NCI-H510A treated with DMSO at 0.1 percent for 48 hours (cell line): ENCODE results near the gene SFI1.
"Not testable (repeated sequence)": the region's sequence is repeated elsewhere in the genome, so short reads cannot be mapped to it uniquely, and the experiment has no call there.

ENCODE experiments used
- DNase-seq: peaks from one replicate; lab custom pipeline; 2025; lab: John Stamatoyannopoulos, UW

SFI1 gene

GRCh38 chr22:31496007-31496734, at the start of gene SFI1:
Gene SFI1 (plus strand): TSS chr22:31496536. CDS start chr22:31508285, 11,749 bp downstream.
- peak; percentile 48 for DNase-seq

DNA sequence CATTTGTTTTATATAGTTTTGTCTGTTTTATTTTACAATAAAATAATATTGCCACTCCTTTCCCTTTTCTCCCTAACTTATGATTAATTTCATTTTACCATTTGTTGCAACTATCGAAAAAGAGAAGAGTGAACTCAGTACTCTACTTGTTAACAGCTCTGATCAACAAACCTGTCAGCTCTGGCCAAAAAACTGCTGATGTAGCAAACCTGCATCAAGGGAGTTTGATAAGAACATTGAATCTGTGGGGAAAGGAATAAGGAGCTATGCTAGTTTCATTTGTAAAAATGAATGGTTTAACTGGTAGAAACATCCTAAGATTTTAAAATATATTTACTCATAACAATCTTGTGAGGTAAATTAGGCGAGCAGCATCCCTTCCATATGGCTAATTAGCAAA, 49.6 kb upstream of the SFI1 start:
- DNase-seq: no peak

- no peak for DNase-seq
Measured at GRCh38 chr22:31447337-31447736, 49.0 kb upstream of the SFI1 start.

DNA sequence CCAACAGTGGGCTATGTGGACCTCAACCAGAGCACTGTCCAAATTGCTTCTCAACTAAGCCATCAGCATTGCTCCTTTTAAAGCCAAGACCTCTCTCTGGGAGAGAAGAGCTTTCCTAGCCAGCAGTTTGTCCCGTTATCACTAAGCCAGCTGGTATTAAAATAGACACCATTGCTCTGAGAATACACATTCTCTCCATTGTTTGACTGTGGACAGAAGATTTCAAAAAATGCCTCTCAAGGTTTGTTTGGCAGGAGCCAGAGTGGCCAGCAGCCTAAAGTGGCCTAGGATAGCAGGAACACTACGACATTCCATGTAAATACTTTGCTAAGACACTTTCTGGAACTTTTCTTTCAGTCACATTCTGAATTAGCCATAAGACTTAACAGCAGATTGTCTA, 48.0 kb upstream of the SFI1 start:
- no peak for DNase-seq

- no peak for DNase-seq
Measured at GRCh38 chr22:31449506-31449905, 46.8 kb upstream of the SFI1 start.

- DNase-seq: peak; percentile 32
Measured at GRCh38 chr22:31451709-31452571, 44.4 kb upstream of the SFI1 start.

GRCh38 chr22:31461699-31462098, 34.6 kb upstream of the SFI1 start:
- no peak for DNase-seq

DNA sequence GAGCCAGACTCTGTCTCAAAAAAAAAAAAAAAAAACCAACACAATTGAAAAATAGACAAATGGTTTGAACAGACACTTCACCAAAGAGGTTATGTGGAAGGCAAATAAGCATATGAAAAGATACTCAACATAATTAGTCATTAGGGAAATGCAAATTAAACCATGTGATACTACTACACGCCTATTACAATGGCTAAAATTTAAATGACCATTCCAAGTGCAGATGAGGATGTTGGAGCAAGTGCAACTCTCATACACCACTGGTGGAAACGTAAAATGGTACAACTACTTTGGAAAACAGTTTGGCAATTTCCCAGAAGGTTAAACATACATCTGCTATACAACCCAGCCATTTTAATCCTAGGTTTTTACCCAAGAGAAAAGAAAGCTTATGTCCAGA, 31.0 kb upstream of the SFI1 start:
- no peak for DNase-seq

- no peak for DNase-seq
Measured at GRCh38 chr22:31474743-31475142, 21.6 kb upstream of the SFI1 start.

DNA sequence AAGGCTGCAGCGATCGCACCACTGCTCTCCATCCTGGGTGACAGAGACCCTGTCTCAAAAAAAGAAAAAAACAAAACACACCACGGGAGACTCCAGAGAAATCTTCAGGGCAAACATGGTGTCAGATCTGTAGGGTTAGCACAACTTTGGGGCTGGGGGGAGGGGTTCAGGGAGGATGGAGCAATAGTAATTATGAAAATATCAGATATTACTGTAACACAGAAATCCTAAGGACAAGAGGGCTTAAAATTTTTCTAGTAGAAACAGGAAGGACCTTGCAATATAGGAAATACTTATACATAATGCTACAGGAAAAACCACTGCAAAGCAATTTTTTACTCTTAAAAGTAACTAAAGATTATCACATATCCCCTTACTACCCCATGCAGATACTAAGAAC, 20.5 kb upstream of the SFI1 start:
- no peak for DNase-seq

DNA sequence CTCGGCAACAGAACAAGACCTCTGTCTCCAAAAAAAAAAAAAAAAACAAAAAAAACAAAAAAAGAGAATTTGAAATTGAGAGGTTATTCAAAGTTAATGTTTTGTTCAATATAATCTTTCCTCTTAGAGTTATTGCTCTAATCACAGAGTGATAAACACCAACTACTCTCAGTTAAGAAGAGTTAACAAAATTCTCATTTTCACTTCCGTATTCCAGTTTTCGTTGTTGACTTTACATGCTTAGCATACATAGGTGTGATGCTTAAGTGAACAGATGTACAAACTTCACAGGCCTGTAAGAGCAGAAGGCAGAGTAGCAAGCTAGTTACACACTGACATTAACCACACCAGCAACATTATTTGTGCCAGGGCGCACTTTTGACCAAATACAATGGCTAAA, 19.0 kb upstream of the SFI1 start:
- no peak for DNase-seq

DNA sequence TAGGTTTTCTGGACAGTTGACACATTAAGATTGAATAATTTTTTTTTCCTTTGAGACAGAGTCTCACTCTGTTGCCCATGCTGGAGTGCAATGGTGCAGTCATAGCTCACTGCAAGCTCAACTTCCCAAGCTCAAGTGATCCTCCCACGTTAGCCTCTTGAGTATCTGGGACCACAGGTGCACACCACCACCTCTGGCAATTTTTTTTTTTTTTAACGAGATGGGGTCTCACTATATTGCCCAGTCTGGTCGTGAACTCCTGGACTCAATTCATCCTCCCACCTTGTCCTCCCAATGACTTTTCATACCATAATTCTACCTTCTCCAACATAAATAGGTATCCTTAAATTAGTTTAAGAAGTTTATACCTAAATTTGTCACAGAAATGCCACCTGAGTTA, 15.2 kb upstream of the SFI1 start:
- DNase-seq: no peak

- not testable (repeated sequence) for DNase-seq
Measured at GRCh38 chr22:31482470-31482869, 13.9 kb upstream of the SFI1 start.

- not testable (repeated sequence) for DNase-seq
Measured at GRCh38 chr22:31486369-31486768, 10.0 kb upstream of the SFI1 start.

GRCh38 chr22:31486951-31487350, 9.4 kb upstream of the SFI1 start:
- no peak for DNase-seq

GRCh38 chr22:31488346-31488883, 7.9 kb upstream of the SFI1 start:
- DNase-seq: no peak

DNA sequence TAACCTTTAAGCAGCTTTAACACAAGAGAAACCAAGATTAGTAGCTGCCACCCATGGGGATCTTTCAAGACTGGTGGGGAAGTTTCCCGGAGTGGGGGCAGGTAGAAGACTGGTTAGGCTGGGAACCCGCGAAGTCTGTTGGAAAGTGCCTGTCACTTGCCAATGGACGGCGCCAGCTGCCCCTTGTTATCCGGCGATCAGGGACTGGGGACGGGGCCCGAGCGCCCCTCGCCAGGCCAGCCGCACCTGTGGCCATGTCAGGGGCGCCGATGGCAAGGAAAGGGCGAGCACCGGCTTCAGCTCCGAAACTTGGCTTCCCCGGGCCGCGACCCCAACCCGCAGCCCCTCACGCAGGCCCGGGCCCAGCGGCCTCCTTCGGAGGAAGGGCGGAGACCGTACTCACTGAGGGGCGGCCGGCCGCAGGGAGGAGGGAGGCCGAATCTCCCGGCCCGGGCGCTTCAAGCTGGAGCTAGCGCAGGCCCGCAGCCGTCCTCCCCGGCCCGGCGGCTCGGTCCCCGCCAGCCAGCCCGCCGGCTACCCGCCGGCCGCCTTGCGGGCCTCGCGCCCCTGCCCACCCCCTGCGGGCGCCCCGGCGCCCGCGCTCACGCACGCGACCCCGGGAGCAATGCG, 7.2 kb upstream of the SFI1 start:
- DNase-seq: no peak

GRCh38 chr22:31489632-31490495, 6.5 kb upstream of the SFI1 start, which contains the start of gene EIF4ENIF1:
Gene EIF4ENIF1 (minus strand): TSS chr22:31489842. CDS start chr22:31488718, 1,124 bp downstream.
- peak; percentile 51 for DNase-seq

DNA sequence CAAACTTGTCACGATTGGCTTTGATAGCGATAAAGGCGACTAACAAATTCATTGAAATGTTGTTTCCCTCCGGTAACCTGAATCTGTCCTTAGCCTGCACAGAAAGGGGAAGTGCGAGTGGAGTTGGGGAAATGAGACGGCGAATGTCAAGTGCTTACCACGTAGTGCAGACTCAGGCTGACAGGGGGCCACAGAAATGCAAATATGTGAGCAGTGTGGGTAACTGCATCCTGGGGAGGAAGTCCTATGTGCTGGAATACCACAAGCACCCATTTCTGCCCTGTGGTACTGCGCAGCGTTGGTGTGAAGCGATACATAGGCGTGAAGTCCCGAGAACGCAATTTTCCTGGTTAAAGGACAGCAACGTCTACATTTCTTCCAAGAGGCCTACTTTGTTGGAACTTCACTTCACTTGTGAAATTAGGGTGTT, 5.8 kb upstream of the SFI1 start:
- DNase-seq: peak; percentile 39

GRCh38 chr22:31491218-31491962, 4.9 kb upstream of the SFI1 start:
- no peak for DNase-seq

DNA sequence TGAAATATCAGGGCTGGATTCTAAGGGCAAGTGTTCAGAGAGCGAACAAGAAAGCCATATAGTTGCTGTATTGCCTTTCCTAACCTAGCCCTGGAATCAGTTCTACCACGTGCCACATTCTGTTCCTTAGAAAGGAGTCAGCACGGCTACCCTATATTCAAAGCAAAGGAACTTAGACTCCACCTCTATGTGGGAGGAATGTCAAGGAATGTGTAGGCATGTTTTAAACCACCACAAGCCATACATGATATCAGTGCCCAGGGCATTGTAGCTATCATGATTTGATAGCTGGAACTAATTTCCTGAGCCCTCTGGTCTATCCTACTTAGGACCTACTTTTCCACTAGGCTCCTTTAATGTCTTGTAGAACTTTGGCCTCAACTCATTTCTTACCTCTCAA, 4.2 kb upstream of the SFI1 start:
- DNase-seq: no peak
